SK-MEL-5 (cell line): ENCODE data around the gene ADGRV1. TPM values are rescaled to one million over a fixed set of nuclear protein-coding genes. Genes with fewer than 3 reads are reported as not detected.

Source experiments
- DNase-seq: peaks from one replicate; pipeline ENCODE4 v3.0.0-alpha.2; 2016; ENCODE audit warnings: low read depth, low spot score
- in situ Hi-C: cut with HindIII; loops from 2 replicates; pipeline ENCODE4 v1.10.0; 2016; ENCODE audit warnings: low sequenced_read_pairs, high pct_unique_total_duplicates, low pct_unique_long_range_greater_than_20kb
- total RNA-seq: library from RNA; depleted of rRNA; stranded (reverse); fragments of >200 nt; shearing (Covaris generic); gene quantifications from 2 replicates; pipeline ENCODE4 v1.2.3, GENCODE V29; 2014

Gene ADGRV1
- total RNA-seq, 1 experiment from 2014 or later, result 0.58 TPM

DNA sequence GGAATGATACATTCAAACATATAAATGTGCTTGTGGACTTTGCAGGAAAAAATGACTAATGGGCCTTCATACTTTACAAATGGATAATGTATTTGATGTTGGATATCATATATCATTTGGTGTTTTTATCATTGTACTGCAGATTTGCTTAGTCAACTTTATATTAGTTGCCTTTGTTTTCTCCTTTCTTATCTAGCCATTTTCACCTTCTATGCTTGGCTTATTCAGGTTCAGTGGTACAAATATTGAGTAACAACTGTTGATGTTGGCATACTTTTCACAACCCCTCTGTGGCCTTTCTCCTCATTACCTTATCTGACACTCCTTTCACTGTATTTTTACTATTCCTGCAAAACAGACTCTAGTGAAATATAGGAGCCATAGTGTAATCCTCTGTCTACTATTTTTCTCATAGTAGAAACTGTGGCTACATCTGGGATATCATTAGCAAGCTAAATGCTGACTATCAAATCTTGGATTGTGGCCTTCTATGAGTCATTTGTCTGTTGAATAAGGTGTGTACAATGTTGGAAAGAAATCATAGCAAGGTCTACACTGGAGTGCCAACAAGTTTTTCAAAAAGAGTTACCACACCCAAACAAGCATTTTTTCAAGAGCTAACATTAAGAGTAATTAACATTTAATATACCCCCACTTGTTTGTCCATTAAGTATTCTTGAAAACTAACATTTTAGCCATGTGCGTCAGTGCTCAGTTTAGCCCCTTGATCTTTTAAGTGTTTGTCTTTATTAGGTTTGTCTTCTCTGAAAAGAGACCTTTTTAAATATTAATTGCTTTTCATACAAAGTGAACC lies 330.1 kb downstream of the ADGRV1 start:
- no peak for DNase-seq
- in situ Hi-C loops, result no loop called here

DNA sequence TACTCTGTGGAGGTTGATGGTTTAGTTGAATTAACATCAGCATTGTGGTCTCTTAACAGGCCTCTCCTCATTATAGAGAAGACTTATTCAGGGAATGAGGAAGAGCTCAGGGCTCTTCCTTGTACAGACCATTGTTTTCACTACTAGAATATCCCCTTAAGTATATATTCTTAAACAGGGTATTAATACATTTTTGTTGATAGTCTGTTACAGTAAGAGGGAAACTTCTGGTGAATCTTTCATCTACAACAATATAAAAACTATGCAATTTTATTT lies 330.7 kb downstream of the ADGRV1 start:
- in situ Hi-C loops, result no loop called here
- no peak for DNase-seq

DNA sequence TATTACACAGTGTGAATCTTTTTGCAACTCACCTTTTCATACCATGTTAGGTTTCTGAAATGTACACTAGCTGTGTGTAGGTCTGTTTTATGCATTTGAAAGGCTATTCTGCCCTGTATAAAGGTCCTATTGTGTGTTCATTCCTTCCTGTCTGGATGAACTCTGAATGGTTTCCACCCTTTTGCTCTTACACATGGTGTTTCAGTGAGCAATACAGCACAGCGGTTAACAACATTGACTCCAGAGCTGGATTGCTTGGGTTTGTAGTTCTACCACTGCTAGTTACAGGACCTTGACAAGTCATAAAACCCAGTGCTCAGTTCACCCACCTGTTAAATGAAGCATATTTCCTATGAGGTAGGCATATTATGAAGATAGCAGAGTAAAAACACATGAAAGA lies 331.6 kb downstream of the ADGRV1 start:
- DNase-seq, result no peak
- in situ Hi-C loops, result no loop called here

- DNase-seq, result no peak
- in situ Hi-C loops, result no loop called here
These were observed 336.3 kb downstream of the ADGRV1 start for GRCh38 chr5:90894866-90895420.

- in situ Hi-C loops, result no loop called here
- no peak for DNase-seq
These were observed 339.0 kb downstream of the ADGRV1 start for GRCh38 chr5:90897618-90898017.

DNA sequence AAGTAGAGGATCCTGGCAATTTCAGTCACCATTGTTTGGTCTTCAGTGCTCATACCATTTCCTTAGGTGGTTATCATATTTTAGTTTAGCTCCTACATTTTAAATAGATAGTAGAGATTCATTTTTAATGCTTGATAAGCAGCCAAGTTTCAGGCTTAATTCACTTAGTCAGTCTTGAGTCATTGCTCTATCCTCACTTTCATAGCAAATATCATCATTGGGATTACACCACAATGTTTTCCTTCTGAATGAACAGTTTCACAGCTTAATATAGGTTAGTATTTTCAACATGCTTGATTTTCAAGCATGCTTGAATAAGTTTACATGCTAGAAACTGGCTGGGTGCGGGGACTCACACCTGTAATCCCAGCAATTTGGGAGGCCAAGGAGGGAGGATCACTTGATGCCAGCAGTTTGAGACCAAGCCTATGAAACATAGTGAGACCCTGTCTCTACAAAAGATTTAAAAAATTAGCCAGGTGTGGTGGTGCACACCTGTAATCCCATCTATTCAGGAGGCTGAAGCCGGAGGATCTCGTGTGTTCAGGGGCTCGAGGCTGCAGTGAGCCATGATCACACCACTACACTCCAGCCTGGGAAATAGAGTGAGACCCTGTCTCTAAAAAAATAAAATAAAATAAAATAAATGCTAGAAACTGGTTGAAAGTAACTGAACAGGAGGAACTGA lies 339.9 kb downstream of the ADGRV1 start:
- in situ Hi-C loops, result no loop called here
- no peak for DNase-seq

DNA sequence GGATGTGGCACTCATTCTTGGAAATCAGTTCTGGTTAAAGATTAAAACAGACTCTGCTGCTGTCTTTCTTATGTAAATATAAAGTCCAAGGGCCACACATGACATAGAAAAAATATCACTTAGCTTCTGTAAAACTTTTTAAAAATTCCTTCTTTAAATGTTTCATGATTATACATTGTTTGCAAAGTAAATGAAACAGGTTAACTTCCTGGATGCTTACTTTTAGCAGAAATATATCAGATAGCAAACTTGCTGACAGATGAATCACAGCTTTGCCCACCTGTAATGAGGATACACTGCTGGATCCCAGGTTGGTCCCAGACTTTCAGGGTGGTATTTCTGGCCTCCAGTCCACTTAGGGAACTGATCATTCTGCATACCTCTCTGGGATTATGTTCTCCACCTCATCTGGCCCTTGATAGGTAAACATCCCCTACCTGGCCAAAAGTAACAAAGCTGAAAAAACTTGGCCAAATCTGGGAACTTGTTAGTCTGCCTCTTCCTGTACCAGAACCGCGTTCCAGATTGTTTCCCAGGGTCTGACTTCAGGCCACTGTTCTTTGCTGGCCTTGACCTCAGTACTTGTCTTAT lies 340.5 kb downstream of the ADGRV1 start:
- in situ Hi-C loops, result no loop called here
- no peak for DNase-seq

GRCh38 chr5:90901261-90901660 lies 342.7 kb downstream of the ADGRV1 start:
- in situ Hi-C loops, result no loop called here
- DNase-seq, result no peak

- in situ Hi-C loops, result no loop called here
These were observed 343.6 kb downstream of the ADGRV1 start for GRCh38 chr5:90902170-90902569.

DNA sequence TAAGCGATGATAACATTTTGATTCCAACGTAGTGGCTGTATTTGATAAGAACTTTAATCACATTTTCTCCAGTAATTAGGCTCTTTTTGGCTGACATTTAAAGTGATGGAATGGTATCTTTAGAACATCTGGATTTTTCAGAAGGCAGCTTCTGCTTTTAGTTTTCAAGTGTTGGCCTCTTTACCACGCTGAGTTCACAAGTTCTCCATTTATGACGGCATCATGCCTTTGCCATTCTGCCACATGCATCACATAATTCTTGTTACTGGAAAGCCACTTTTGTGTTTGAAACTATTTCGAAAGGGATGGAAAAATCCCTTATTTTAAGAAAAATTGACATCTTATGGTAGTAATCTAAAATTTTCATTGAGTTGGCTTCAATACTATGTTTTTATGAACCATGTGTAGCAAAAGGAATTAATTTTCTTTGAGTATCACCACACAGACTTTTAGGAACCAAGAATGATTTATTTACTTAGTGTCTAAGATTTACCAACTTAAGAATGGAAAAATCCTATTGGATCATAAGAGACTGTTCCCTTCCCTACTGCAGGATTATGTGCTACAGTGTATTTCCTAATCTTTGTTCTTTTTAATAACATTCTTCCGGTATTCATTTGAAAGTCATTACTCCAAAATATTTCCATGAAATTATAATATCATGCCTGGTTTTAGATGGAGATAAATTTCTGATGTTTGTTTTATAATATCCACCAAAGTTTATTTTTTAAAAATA lies 344.2 kb downstream of the ADGRV1 start:
- DNase-seq, result no peak
- in situ Hi-C loops, result no loop called here

More at GRCh38 chr5:90902170-90902569, 343.6 kb downstream of the ADGRV1 start:
- DNase-seq, result no peak

- in situ Hi-C loops, result no loop called here
- DNase-seq, result no peak
These were observed 350.5 kb downstream of the ADGRV1 start for GRCh38 chr5:90909101-90909503.

DNA sequence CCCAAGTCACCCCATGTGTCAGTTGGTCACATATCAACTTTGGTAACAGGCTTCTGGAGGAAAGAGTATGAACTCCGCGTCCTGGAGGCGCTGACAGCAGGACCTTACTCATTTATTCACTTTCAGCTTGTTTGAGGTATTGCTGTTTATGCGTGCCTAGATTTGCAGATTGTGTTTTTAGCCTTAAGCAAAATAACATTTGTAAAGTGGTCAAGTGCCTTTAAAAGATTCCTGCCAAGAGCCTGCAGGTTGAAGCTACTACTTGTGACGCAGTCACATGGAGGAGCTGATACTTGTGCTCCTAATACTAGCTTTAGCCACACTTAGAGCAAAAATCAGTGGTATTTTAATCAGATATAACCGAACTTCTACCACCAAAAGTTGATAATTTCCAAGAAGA lies 351.3 kb downstream of the ADGRV1 start:
- in situ Hi-C loops, result no loop called here
- no peak for DNase-seq

DNA sequence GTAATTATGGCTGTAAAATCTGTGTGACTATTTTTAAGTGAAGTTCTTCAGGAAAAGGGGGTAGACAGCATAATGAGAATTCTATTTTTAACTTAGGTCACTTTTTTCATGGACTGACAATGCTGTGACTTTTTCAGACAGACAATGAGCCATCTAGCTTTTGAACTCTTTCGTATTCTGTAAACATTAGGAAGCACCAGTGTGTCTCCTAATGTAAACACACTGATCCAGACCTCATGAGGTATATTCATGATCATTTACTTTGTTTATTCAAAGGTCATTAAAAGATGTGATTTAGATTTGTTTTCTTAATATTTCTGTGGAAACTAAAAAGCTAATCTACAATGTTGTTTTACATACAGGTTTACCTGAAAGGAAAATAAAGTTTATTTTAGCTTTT lies 352.6 kb downstream of the ADGRV1 start:
- in situ Hi-C loops, result no loop called here
- DNase-seq, result no peak

DNA sequence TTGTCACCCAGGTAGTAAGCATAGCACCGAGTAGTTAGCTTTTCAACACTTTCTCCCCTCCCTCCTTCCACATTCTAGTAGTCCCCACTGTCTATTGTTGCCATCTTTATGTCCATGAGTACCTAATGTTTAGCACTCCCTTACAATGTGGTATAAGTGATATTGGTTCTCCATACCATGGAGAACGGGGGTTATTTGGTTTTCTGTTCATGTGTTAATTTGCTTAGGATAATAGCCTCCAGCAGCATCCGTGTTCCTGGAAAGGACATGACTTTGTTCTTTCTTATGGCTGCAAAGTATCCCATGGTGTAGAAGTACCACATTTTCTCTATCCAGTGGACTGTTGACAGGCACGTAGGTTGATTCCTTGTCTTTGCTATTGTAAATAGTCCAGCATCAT lies 353.9 kb downstream of the ADGRV1 start:
- in situ Hi-C loops, result no loop called here

GRCh38 chr5:90915393-90915792 lies 356.8 kb downstream of the ADGRV1 start:
- in situ Hi-C loops, result no loop called here
- DNase-seq, result no peak

More for the DNA sequence above, 353.9 kb downstream of the ADGRV1 start:
- DNase-seq, result no peak

DNA sequence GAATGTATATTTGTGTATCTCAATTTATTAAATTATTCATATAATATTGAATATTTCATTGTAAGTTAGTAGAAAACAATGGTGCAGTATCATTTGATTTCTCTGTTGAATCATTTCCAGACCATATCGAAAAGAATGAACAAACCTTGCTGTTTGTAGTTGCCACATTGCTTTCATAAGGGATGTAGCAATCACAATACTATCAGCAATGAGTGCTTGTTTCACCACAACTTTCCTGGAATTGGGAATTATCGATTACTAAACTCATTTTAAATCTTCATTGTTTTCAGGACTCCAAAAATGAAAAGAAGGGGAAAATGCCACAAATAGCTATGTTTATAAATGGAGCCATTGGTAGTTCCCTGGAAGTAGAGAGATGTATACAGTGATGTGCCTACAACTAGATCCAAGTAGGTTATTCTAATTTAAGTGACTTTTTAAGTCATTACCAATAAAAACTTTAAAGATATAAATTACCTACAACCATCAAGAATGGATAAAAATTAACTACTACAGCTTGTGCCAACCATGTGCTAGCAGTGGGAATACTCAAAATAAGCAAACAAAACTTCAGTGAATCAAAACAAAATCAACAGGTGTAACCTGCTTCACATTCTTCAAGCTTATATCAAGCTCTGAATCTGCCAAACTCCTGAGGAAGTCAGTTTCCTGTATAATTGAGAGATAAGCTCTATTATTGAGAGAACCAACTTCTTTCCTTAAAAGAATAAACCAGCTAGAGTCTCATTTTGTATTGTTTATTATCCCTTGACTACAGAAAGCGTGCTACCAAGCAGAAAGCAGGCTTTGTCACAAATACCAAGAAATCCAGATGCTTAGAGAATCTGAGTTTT lies 358.6 kb downstream of the ADGRV1 start:
- DNase-seq, result no peak
- in situ Hi-C loops, result no loop called here

- in situ Hi-C loops, result no loop called here
- DNase-seq, result no peak
These were observed 359.5 kb downstream of the ADGRV1 start for GRCh38 chr5:90917928-90918668.
